ENCODE measurements around the gene FBXL22.

DNA sequence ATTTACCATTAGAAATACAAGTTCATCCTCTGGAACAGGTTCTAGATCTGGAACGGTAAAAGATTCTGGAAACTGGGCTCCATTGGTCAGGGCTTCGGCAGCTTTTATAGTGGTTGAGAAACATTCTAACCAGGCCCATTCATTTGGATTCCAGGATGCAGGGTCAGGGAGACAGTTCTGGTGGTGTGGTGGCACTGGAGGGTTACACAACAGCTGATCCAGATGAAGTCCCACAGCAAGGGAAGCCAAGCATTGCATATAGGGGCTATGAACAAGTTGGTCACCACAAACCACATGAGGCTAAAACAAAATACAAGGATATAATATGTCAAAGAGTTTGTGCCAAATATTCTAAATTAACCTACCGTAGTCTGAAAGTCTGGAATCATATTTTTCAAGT is 43.0 kb downstream of the FBXL22 start:
- TF ChIP-seq, protein P1, sequence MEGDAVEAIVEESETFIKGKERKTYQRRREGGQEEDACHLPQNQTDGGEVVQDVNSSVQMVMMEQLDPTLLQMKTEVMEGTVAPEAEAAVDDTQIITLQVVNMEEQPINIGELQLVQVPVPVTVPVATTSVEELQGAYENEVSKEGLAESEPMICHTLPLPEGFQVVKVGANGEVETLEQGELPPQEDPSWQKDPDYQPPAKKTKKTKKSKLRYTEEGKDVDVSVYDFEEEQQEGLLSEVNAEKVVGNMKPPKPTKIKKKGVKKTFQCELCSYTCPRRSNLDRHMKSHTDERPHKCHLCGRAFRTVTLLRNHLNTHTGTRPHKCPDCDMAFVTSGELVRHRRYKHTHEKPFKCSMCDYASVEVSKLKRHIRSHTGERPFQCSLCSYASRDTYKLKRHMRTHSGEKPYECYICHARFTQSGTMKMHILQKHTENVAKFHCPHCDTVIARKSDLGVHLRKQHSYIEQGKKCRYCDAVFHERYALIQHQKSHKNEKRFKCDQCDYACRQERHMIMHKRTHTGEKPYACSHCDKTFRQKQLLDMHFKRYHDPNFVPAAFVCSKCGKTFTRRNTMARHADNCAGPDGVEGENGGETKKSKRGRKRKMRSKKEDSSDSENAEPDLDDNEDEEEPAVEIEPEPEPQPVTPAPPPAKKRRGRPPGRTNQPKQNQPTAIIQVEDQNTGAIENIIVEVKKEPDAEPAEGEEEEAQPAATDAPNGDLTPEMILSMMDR (IDR thresholded peaks at IDR 0.05; ENCODE audit: low read depth, low read length) = no peak
- no peak for TF ChIP-seq EZH2phosphoT487 (IDR thresholded peaks at IDR 0.05; ENCODE audit: low read depth)
